K562 (cell line): ENCODE results near the gene CCDC90B. TPM values are rescaled to one million over a fixed set of nuclear protein-coding genes. Genes with fewer than 3 reads are reported as not detected.
A peak's percentile ranks its signal among the peaks of the same experiment; 100 is the strongest.

ENCODE experiments used
- BRD9 ChIP-seq: fragments of 450-650 bp; IDR thresholded peaks from 2 replicates; pipeline ENCODE4 v1.6.1; 2018; ENCODE audit warnings: low read depth; ENCODE audit not compliant: partially characterized antibody
- DPF2 ChIP-seq: fragments of 450-650 bp; IDR thresholded peaks from 2 replicates; pipeline ENCODE4 v1.6.1; 2016
- ESRRA ChIP-seq: fragments of 450-650 bp; IDR thresholded peaks from 2 replicates; pipeline ENCODE4 v1.6.1; 2014; ENCODE audit warnings: low read depth, mild to moderate bottlenecking, moderate library complexity, borderline replicate concordance
- FOXJ2 ChIP-seq: fragments of 200-800 bp; sonication (Bioruptor generic); IDR thresholded peaks from 2 replicates; pipeline ENCODE4 v1.6.1; 2016; ENCODE audit warnings: missing genetic modification characterization, missing compliant biosample characterization
- KAT7 ChIP-seq: sonication (generic); formaldehyde crosslinking; IDR thresholded peaks from 2 replicates; pipeline ENCODE4 v1.8.0; 2022; ENCODE audit warnings: missing genetic modification reagents, mild to moderate bottlenecking, borderline replicate concordance
- NR4A1 ChIP-seq, 2 experiments: fragments of 250-450 bp in 1 of 2; fragments of 450-650 bp in 1 of 2; sonication (Bioruptor Pico) in 1 of 2; IDR thresholded peaks; 2 replicates each; pipeline versions ENCODE4 v1.4.0 to v1.6.1; 2016 to 2020; ENCODE audit warnings: mild to moderate bottlenecking in 2 of 2, missing compliant biosample characterization in 1 of 2, missing genetic modification characterization in 1 of 2, moderate library complexity in 1 of 2
- PHF8 ChIP-seq: fragments of 200-600 bp; sonication (generic); IDR thresholded peaks from 2 replicates; pipeline ENCODE4 v1.6.1; 2012; ENCODE audit warnings: mixed run types, mild to moderate bottlenecking, inconsistent platforms, low read length, moderate library complexity, borderline replicate concordance
- SAP30 ChIP-seq: fragments of 200-600 bp; sonication (generic); IDR thresholded peaks from 2 replicates; pipeline ENCODE4 v1.6.1; 2012; ENCODE audit warnings: borderline replicate concordance, low read depth, mild to moderate bottlenecking, moderate library complexity, low read length, control low read depth, inconsistent platforms; ENCODE audit not compliant: insufficient read depth, poor library complexity, severe bottlenecking
- ZBTB17 ChIP-seq: fragments of 450-650 bp; formaldehyde crosslinking; IDR thresholded peaks from 2 replicates; pipeline ENCODE4 v1.4.0; 2020; ENCODE audit warnings: mild to moderate bottlenecking
- ZNF165 ChIP-seq: fragments of 250-450 bp; sonication (Bioruptor Pico); IDR thresholded peaks from 2 replicates; pipeline ENCODE4 v1.4.0; 2020; ENCODE audit warnings: borderline replicate concordance
- ZNF354B ChIP-seq: fragments of 250-450 bp; sonication (Bioruptor Pico); IDR thresholded peaks from 2 replicates; pipeline ENCODE4 v1.4.0; 2020
- polyA plus RNA-seq, 8 experiments: library from polyadenylated mRNA; depleted of rRNA in 4 of 8; stranded (reverse) in 5 of 8; unstranded in 3 of 8; fragments of >200 nt; fragmentation: Nextera tagmentation in 2 of 8; fragmentation: Illumina TruSeq in 1 of 8; extraction: Ambion mirVana in 2 of 8; extraction: Trizol in 1 of 8; gene quantifications; 2 replicates each; pipeline versions ENCODE4 v1.2.1 to v1.2.3, GENCODE V29; 2011 to 2014; ENCODE audit warnings: inconsistent platforms in 1 of 8, missing spikeins in 1 of 8
- total RNA-seq, 7 experiments: library from RNA; depleted of rRNA in 6 of 7; stranded (reverse); fragments of >200 nt in 6 of 7; fragmentation: Illumina TruSeq in 2 of 7; extraction: Trizol in 2 of 7; gene quantifications; 2 replicates each; pipeline versions ENCODE4 v1.2.1 to v1.2.3, GENCODE V29; 2011 to 2021; ENCODE audit warnings: low replicate concordance in 1 of 7
- TF ChIP-seq, protein P1 (sequence below): sonication (generic); formaldehyde crosslinking; IDR thresholded peaks from 2 replicates; pipeline ENCODE4 v1.8.0; 2023; ENCODE audit warnings: mild to moderate bottlenecking, missing genetic modification reagents
- TF ChIP-seq, protein P2 (sequence below): sonication (generic); formaldehyde crosslinking; IDR thresholded peaks from 2 replicates; pipeline ENCODE4 v1.9.0; 2022; ENCODE audit warnings: mild to moderate bottlenecking, missing genetic modification reagents
- TF ChIP-seq, protein P3 (sequence below), 2 experiments: IDR thresholded peaks; 2 replicates each; pipeline ENCODE4 v1.6.1; 2011; ENCODE audit warnings: borderline replicate concordance in 1 of 2, control low read depth in 1 of 2, low read depth in 1 of 2, low read length in 1 of 2, mild to moderate bottlenecking in 1 of 2, mixed read lengths in 1 of 2, moderate library complexity in 1 of 2; ENCODE audit not compliant: insufficient read depth in 1 of 2, insufficient read length in 1 of 2, poor library complexity in 1 of 2, severe bottlenecking in 1 of 2; ENCODE audit errors: extremely low read depth in 1 of 2
- TF ChIP-seq, protein P4 (sequence below): sonication (generic); formaldehyde crosslinking; IDR thresholded peaks from 2 replicates; pipeline ENCODE4 v1.8.1; 2023; ENCODE audit warnings: mild to moderate bottlenecking, missing genetic modification reagents
- TF ChIP-seq, protein P5 (sequence below): fragments of 450-650 bp; IDR thresholded peaks from 2 replicates; pipeline ENCODE4 v1.6.1; 2016; ENCODE audit warnings: antibody characterized with exemption

Gene CCDC90B
- total and polyA plus RNA-seq, 9 of the 15 experiments (the other 6 are each of a cell fraction or from before 2014, with no cell fraction given): 26.6 to 63.6 (median 51.8) TPM

DNA sequence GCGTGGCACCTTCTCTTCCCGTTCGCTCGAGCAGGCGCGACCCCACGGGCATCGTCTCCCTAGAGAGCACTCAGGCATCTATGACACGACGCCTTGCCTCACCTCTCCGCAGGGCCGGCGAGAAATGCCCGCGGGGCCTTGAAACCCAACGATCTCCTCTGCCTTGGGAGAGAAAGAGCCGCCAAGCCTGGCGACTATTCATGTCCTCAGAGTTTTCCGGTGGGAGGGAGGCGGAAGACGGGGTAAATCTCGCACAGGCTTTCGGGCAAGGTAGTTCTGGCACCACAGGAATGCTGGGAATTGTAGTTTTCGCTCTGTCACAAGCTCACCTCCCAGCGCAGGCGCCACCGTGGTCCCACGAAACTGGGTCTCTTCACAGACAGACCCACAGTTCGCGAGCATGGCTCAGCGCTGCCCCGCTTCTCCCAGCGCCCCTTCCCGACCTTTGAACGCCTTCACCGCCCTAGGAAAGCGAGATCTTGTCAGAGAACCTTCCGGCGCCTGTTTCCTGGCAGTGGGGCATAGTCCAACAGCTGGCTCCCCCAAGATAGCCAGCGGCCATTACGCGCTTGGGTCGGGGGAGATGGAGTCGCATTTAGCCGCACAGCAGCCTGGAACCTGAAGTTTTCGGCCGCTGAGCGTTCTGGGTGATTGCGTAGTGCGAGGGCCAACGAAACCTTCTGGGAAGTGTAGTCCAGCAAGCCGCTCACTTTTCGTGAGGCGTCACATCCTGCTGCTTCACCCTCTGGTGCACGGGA lies at the start of gene CCDC90B (continued):
- TF ChIP-seq NR4A1 (CRISPR knock-in tag; IDR thresholded peaks at IDR 0.05) (no peak), NR4A1 (tag; IDR thresholded peaks at IDR 0.05) (no peak; the same call in 1 of the 2 replicates), ZNF354B (CRISPR knock-in tag) (no peak), ZNF165 (CRISPR knock-in tag) (no peak), ZBTB17 (0 out of 2 replicates have a peak, but pooled peaks have one; percentile 39), PHF8 (peak; percentile 100), BRD9 (peak; percentile 9), ESRRA (peak; percentile 40; the same call in 1 of the 2 replicates), DPF2 (peak; percentile 50; the same call in 1 of the 2 replicates), KAT7 (CRISPR knock-in tag) (peak; percentile 98; the same call in 1 of the 2 replicates), FOXJ2 (tag) (peak; percentile 95), SAP30 (peak; percentile 78)
- TF ChIP-seq, protein P1, sequence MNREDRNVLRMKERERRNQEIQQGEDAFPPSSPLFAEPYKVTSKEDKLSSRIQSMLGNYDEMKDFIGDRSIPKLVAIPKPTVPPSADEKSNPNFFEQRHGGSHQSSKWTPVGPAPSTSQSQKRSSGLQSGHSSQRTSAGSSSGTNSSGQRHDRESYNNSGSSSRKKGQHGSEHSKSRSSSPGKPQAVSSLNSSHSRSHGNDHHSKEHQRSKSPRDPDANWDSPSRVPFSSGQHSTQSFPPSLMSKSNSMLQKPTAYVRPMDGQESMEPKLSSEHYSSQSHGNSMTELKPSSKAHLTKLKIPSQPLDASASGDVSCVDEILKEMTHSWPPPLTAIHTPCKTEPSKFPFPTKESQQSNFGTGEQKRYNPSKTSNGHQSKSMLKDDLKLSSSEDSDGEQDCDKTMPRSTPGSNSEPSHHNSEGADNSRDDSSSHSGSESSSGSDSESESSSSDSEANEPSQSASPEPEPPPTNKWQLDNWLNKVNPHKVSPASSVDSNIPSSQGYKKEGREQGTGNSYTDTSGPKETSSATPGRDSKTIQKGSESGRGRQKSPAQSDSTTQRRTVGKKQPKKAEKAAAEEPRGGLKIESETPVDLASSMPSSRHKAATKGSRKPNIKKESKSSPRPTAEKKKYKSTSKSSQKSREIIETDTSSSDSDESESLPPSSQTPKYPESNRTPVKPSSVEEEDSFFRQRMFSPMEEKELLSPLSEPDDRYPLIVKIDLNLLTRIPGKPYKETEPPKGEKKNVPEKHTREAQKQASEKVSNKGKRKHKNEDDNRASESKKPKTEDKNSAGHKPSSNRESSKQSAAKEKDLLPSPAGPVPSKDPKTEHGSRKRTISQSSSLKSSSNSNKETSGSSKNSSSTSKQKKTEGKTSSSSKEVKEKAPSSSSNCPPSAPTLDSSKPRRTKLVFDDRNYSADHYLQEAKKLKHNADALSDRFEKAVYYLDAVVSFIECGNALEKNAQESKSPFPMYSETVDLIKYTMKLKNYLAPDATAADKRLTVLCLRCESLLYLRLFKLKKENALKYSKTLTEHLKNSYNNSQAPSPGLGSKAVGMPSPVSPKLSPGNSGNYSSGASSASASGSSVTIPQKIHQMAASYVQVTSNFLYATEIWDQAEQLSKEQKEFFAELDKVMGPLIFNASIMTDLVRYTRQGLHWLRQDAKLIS (CRISPR knock-in tag): peak; percentile 93
- TF ChIP-seq, protein P2, sequence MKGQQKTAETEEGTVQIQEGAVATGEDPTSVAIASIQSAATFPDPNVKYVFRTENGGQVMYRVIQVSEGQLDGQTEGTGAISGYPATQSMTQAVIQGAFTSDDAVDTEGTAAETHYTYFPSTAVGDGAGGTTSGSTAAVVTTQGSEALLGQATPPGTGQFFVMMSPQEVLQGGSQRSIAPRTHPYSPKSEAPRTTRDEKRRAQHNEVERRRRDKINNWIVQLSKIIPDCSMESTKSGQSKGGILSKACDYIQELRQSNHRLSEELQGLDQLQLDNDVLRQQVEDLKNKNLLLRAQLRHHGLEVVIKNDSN: peak; percentile 36; the same call in 1 of the 2 replicates
- TF ChIP-seq, protein P3, sequence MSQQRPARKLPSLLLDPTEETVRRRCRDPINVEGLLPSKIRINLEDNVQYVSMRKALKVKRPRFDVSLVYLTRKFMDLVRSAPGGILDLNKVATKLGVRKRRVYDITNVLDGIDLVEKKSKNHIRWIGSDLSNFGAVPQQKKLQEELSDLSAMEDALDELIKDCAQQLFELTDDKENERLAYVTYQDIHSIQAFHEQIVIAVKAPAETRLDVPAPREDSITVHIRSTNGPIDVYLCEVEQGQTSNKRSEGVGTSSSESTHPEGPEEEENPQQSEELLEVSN (IDR thresholded peaks at IDR 0.05; ENCODE audit: borderline replicate concordance in 1 of 2, extremely low read depth in 1 of 2, insufficient read depth in 1 of 2, insufficient read length in 1 of 2, low read depth in 1 of 2, low read length in 1 of 2, poor library complexity in 1 of 2, severe bottlenecking in 1 of 2): peak in 1 of 2 experiments; percentile 54
- TF ChIP-seq, protein P4, sequence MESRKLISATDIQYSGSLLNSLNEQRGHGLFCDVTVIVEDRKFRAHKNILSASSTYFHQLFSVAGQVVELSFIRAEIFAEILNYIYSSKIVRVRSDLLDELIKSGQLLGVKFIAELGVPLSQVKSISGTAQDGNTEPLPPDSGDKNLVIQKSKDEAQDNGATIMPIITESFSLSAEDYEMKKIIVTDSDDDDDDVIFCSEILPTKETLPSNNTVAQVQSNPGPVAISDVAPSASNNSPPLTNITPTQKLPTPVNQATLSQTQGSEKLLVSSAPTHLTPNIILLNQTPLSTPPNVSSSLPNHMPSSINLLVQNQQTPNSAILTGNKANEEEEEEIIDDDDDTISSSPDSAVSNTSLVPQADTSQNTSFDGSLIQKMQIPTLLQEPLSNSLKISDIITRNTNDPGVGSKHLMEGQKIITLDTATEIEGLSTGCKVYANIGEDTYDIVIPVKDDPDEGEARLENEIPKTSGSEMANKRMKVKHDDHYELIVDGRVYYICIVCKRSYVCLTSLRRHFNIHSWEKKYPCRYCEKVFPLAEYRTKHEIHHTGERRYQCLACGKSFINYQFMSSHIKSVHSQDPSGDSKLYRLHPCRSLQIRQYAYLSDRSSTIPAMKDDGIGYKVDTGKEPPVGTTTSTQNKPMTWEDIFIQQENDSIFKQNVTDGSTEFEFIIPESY (CRISPR knock-in tag): no peak
- TF ChIP-seq, protein P5, sequence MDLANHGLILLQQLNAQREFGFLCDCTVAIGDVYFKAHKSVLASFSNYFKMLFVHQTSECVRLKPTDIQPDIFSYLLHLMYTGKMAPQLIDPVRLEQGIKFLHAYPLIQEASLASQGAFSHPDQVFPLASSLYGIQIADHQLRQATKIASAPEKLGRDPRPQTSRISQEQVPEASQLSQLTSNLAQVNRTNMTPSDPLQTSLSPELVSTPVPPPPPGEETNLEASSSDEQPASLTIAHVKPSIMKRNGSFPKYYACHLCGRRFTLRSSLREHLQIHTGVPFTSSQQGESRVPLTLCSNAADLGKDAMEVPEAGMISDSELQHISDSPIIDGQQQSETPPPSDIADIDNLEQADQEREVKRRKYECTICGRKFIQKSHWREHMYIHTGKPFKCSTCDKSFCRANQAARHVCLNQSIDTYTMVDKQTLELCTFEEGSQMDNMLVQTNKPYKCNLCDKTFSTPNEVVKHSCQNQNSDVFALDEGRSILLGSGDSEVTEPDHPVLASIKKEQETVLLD: peak; percentile 62; the same call in 1 of the 2 replicates
